Naive thymus-derived CD4-positive, alpha-beta T cell (primary cell): Measurements from ENCODE around the gene RAPGEF6. TPM values are rescaled to one million over a fixed set of nuclear protein-coding genes. Genes with fewer than 3 reads are reported as not detected.

ENCODE experiments used
- ATAC-seq: fragments of 150-1000 bp; cut with Tn5 transposase; 2 replicates; pipeline ENCODE4 v1.10.0; 2021; ENCODE audit warnings: mild to moderate bottlenecking, moderate library complexity
- CTCF ChIA-PET: fragments of 350-600 bp; sonication (Branson Sonifier 250); formaldehyde crosslinking; loops from one replicate; lab custom pipeline; 2021; ENCODE audit warnings: antibody characterized with exemption; lab: Charles Lee
- POLR2A ChIA-PET: fragments of 350-600 bp; sonication (Branson Sonifier 250); formaldehyde crosslinking; loops from one replicate; lab custom pipeline; 2021; ENCODE audit warnings: antibody characterized with exemption, inconsistent platforms; lab: Charles Lee
- DNase-seq, 9 donors: peaks; one replicate each; pipeline versions ENCODE4 v3.0.0 to v3.0.0-alpha.2; 2020 to 2022; ENCODE audit warnings: mixed read lengths in 1 of 9
- H3K27ac ChIP-seq: one replicate; pipeline ENCODE4 v1.7.0; 2013; ENCODE audit warnings: mild to moderate bottlenecking, low read depth, low read length, moderate library complexity
- H3K27me3 ChIP-seq, 2 donors: one replicate each; pipeline ENCODE4 v1.7.0; 2013; ENCODE audit warnings: low read length in 2 of 2, mild to moderate bottlenecking in 2 of 2, moderate library complexity in 2 of 2; ENCODE audit not compliant: control insufficient read depth in 2 of 2, insufficient read depth in 2 of 2
- H3K36me3 ChIP-seq, 3 experiments: 1 replicate in 2 of 3; 2 replicates in 1 of 3; pipeline ENCODE4 v1.7.0; 2013; ENCODE audit warnings: low read length in 3 of 3, mild to moderate bottlenecking in 3 of 3, moderate library complexity in 1 of 3; ENCODE audit not compliant: insufficient read depth in 3 of 3, control insufficient read depth in 2 of 3
- H3K4me1 ChIP-seq, 2 donors: one replicate each; pipeline ENCODE4 v1.7.0; 2013; ENCODE audit warnings: low read length in 2 of 2, mild to moderate bottlenecking in 2 of 2, moderate library complexity in 1 of 2; ENCODE audit not compliant: control insufficient read depth in 2 of 2, insufficient read depth in 2 of 2
- H3K4me3 ChIP-seq: 2 replicates; pipeline ENCODE4 v1.7.0; 2013; ENCODE audit warnings: mild to moderate bottlenecking, low read length
- H3K9me3 ChIP-seq, 3 experiments: 1 replicate in 2 of 3; 2 replicates in 1 of 3; pipeline ENCODE4 v1.7.0; 2013; ENCODE audit warnings: low read length in 3 of 3; ENCODE audit not compliant: control insufficient read depth in 2 of 3
- H3K27ac Mint-ChIP-seq, 9 donors: one replicate each; pipeline ENCODE4 v1.8.0; 2020 to 2022; ENCODE audit warnings: mixed read lengths in 9 of 9, mild to moderate bottlenecking in 8 of 9, moderate library complexity in 5 of 9, inconsistent platforms in 2 of 9
- H3K27me3 Mint-ChIP-seq, 5 donors: one replicate each; pipeline ENCODE4 v1.8.0; 2021 to 2022; ENCODE audit warnings: mixed read lengths in 5 of 5, mild to moderate bottlenecking in 1 of 5
- H3K36me3 Mint-ChIP-seq, 5 donors: one replicate each; pipeline ENCODE4 v1.8.0; 2020 to 2022; ENCODE audit warnings: mixed read lengths in 5 of 5, mild to moderate bottlenecking in 3 of 5, inconsistent platforms in 1 of 5
- H3K4me1 Mint-ChIP-seq, 7 donors: one replicate each; pipeline ENCODE4 v1.8.0; 2020 to 2022; ENCODE audit warnings: mixed read lengths in 7 of 7, mild to moderate bottlenecking in 3 of 7, inconsistent platforms in 1 of 7
- H3K4me3 Mint-ChIP-seq, 10 donors: one replicate each; pipeline ENCODE4 v1.8.0; 2020 to 2022; ENCODE audit warnings: mild to moderate bottlenecking in 10 of 10, mixed read lengths in 10 of 10, moderate library complexity in 6 of 10, inconsistent platforms in 2 of 10
- H3K9me3 Mint-ChIP-seq, 11 donors: one replicate each; pipeline ENCODE4 v1.8.0; 2020 to 2022; ENCODE audit warnings: mixed read lengths in 11 of 11, mild to moderate bottlenecking in 4 of 11, inconsistent platforms in 1 of 11, moderate library complexity in 1 of 11
- intact Hi-C, 2 donors: fragments of 100-400 bp; cut with micrococcal nuclease; formaldehyde crosslinking; loops; one replicate each; pipeline ENCODE4 v1.15.1; 2023
- polyA plus RNA-seq, 2 donors: library from polyadenylated mRNA; unstranded; fragments of 300-500 nt; fragmentation: Illumina TruSeq; gene quantifications; one replicate each; pipeline ENCODE4 v1.2.3, GENCODE V29; 2021
- total RNA-seq, 6 experiments: library from RNA in 5 of 6; stranded (reverse) in 5 of 6; gene quantifications; 1 replicate in 5 of 6; 2 replicates in 1 of 6; pipeline ENCODE4 v1.2.3 and lab custom pipeline; 2021 to 2026

Gene RAPGEF6
- total and polyA plus RNA-seq, 7 experiments from 2014 or later = 36.7 to 186 (median 90.8) TPM

GRCh38 chr5:131431794-131432193 is 203.2 kb downstream of the RAPGEF6 start:
- Mint-ChIP-seq H3K9me3 (no peaks in the 10 kb centered on the region), H3K36me3 (peaks cover 14 to 73% (median 41%) of the 10 kb centered on the region in 5 donors), H3K27me3 (no peaks in the 10 kb centered on the region), H3K4me1 (peaks cover 4 to 31% (median 14%) of the 10 kb centered on the region in 7 donors), H3K4me3 (no peak overlapping the region), H3K27ac (peak overlapping the region in 7 of 9 donors; percentile 22 to 73 (median 52))
- CTCF ChIA-PET = no interaction called here
- no peaks in the 10 kb centered on the region for H3K27me3 ChIP-seq
- H3K27ac ChIP-seq = no peak overlapping the region
- H3K4me1 ChIP-seq = no peaks in the 10 kb centered on the region
- POLR2A ChIA-PET = interaction anchor here (0.6 kb wide), 1 partner anchor 210 kb away, joined by 3 read pairs; no protein-coding TSS in a partner anchor
- ATAC-seq (no peak), DNase-seq (no peak)
- H3K36me3 ChIP-seq = peaks cover 22 to 83% (median 23%) of the 10 kb centered on the region in 3 experiments
- intact Hi-C loops = no loop called here
- H3K4me3 ChIP-seq = no peak overlapping the region
- H3K9me3 ChIP-seq = no peaks in the 10 kb centered on the region

DNA sequence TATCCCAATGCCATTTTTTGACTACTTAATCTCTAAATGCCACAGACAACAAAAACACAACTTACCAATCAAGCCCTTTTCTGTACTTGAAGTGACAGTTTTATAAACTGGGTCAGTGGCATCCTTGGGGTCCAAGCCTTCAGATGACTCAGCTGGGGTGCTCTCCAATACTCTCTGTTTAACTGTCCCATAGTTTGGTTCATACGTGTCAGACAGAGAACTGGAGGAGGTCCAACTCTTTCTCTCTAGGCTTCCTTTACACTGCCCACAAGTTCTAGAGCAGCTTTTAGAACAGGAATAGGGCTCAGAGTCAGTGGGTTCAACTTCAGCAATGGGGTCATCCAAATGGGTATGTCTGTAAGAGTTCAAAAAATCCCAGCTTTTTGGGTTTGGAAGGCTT is 204.2 kb downstream of the RAPGEF6 start:
- ATAC-seq (no peak), DNase-seq (no peak)
- Histone ChIP-seq H3K27ac (no peak overlapping the region), H3K36me3 (peaks cover 22 to 83% (median 24%) of the 10 kb centered on the region in 3 experiments), H3K4me3 (no peak overlapping the region), H3K4me1 (no peaks in the 10 kb centered on the region), H3K9me3 (no peaks in the 10 kb centered on the region), H3K27me3 (no peaks in the 10 kb centered on the region)
- Mint-ChIP-seq H3K27ac (peak overlapping the region in 5 of 9 donors; percentile 38 to 82 (median 56)), H3K9me3 (no peaks in the 10 kb centered on the region), H3K4me3 (peak overlapping the region in 1 of 10 donors; percentile 18), H3K36me3 (peaks cover 12 to 74% (median 39%) of the 10 kb centered on the region in 5 donors), H3K27me3 (no peaks in the 10 kb centered on the region), H3K4me1 (peaks cover 2 to 27% (median 13%) of the 10 kb centered on the region in 7 donors)
- POLR2A ChIA-PET = interaction anchor here (1.0 kb wide), 1 partner anchor 10 kb away, joined by 3 read pairs; no protein-coding TSS in a partner anchor
- intact Hi-C loops = no loop called here
- CTCF ChIA-PET = interaction anchor here (0.6 kb wide), 1 partner anchor 142 kb away, joined by 3 read pairs; no protein-coding TSS in a partner anchor

DNA sequence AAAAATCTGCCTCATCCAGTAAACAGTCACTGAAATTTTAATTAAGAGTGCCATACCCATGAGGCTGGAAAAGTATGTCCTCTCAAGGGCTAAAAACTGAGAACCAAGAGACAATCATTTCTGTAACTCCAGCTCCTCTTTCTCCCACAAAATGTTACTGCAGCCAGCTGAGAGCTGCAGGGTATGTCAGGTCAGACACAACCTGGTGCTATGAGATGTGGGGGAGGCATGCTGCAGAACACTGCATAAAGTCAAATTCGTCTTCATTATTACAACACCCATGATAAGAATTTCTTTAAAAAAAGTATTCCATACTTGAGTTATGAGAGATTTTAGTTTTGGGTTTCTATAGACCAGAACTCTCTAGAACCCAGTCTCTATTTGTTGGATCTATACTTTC is 209.0 kb downstream of the RAPGEF6 start:
- Histone ChIP-seq H3K4me1 (no peaks in the 10 kb centered on the region), H3K9me3 (no peaks in the 10 kb centered on the region), H3K27me3 (no peaks in the 10 kb centered on the region), H3K4me3 (no peak overlapping the region), H3K27ac (no peak overlapping the region), H3K36me3 (peaks cover 13 to 77% (median 14%) of the 10 kb centered on the region in 3 experiments)
- no peak for DNase-seq
- peak overlapping the region in 7 of 9 donors; percentile 2 to 91 (median 64) for H3K27ac Mint-ChIP-seq
- ATAC-seq = no peak
- intact Hi-C loops = no loop called here
- H3K36me3 Mint-ChIP-seq = peaks cover 7 to 58% (median 28%) of the 10 kb centered on the region in 5 donors
- peaks cover 0 to 30% (median 17%) of the 10 kb centered on the region in 7 donors for H3K4me1 Mint-ChIP-seq
- POLR2A ChIA-PET = interaction anchor here (0.6 kb wide), 1 partner anchor 150 kb away, joined by 5 read pairs; no protein-coding TSS in a partner anchor
- H3K27me3 Mint-ChIP-seq = no peaks in the 10 kb centered on the region
- no peak overlapping the region for H3K4me3 Mint-ChIP-seq
- CTCF ChIA-PET = no interaction called here
- H3K9me3 Mint-ChIP-seq = no peaks in the 10 kb centered on the region

- Histone ChIP-seq H3K9me3 (no peaks in the 10 kb centered on the region), H3K4me1 (no peaks in the 10 kb centered on the region), H3K4me3 (no peak overlapping the region), H3K27me3 (no peaks in the 10 kb centered on the region), H3K27ac (no peak overlapping the region), H3K36me3 (peaks cover 5 to 52% (median 5%) of the 10 kb centered on the region in 3 experiments)
- H3K4me1 Mint-ChIP-seq = peaks cover 0 to 24% (median 13%) of the 10 kb centered on the region in 7 donors
- peak overlapping the region in 8 of 9 donors; percentile 40 to 76 (median 60) for H3K27ac Mint-ChIP-seq
- ChIA-PET POLR2A (interaction anchor here (0.9 to 1.2 kb wide), 3 partner anchors 9 to 176 kb away, joined by 3 read pairs; no protein-coding TSS in a partner anchor), CTCF (interaction anchor here (0.6 to 1.9 kb wide), 4 partner anchors 9 to 585 kb away, joined by 3 to 5 read pairs (median 4); no protein-coding TSS in a partner anchor)
- intact Hi-C loops = loop anchor here (1.0 to 5.0 kb wide), 5 partner anchors 585 to 1316 kb away; partner anchors contain the start of gene IL3 (in 1 of the 2)
- ATAC-seq (no peak), DNase-seq (no peak)
- H3K27me3 Mint-ChIP-seq = no peaks in the 10 kb centered on the region
- no peak overlapping the region for H3K4me3 Mint-ChIP-seq
- H3K36me3 Mint-ChIP-seq = peaks cover 3 to 45% (median 13%) of the 10 kb centered on the region in 5 donors
- H3K9me3 Mint-ChIP-seq = no peaks in the 10 kb centered on the region
Measured at GRCh38 chr5:131423056-131423455, 212.0 kb downstream of the RAPGEF6 start.

DNA sequence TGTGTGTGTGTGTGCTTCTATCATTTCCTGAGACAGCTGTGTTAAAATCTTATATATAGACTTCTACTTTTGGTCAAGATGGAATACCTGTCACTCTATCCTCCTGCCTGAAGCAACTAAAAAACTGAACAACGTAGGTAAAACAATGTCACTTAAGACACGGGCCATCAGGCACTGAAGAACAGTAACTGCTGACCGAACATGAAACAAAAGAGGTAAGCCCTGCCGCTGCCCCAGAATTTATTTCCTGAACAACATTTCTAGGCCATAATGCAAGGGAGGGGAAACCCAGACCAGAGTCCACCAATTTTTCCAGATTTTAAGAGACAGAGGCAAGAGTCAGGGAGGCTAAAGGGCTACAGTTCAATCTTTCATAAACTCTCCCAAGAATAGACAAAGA is 215.2 kb downstream of the RAPGEF6 start:
- no peak overlapping the region for H3K4me3 Mint-ChIP-seq
- ATAC-seq (no peak), DNase-seq (no peak)
- peak overlapping the region in 8 of 9 donors; percentile 10 to 83 (median 60) for H3K27ac Mint-ChIP-seq
- Histone ChIP-seq H3K27me3 (no peaks in the 10 kb centered on the region), H3K4me1 (no peaks in the 10 kb centered on the region), H3K27ac (no peak overlapping the region), H3K4me3 (no peak overlapping the region), H3K9me3 (no peaks in the 10 kb centered on the region), H3K36me3 (peaks cover 0 to 30% (median 5%) of the 10 kb centered on the region in 3 experiments)
- intact Hi-C loops = loop anchor here in 1 of 2 donors (5.0 kb wide), 4 partner anchors 38 to 1313 kb away; partner anchors contain the start of genes FNIP1 and IL3
- CTCF ChIA-PET = interaction anchor here (1.5 kb wide), 1 partner anchor 23 kb away, joined by 5 read pairs; no protein-coding TSS in a partner anchor
- H3K9me3 Mint-ChIP-seq = no peaks in the 10 kb centered on the region
- H3K4me1 Mint-ChIP-seq = peaks cover 13 to 35% (median 28%) of the 10 kb centered on the region in 7 donors
- H3K27me3 Mint-ChIP-seq = no peaks in the 10 kb centered on the region
- POLR2A ChIA-PET = interaction anchor here (0.9 to 1.1 kb wide), 2 partner anchors 11 to 257 kb away, joined by 3 to 4 read pairs; no protein-coding TSS in a partner anchor
- H3K36me3 Mint-ChIP-seq = peaks cover 0 to 30% (median 13%) of the 10 kb centered on the region in 5 donors

GRCh38 chr5:131418846-131419245 is 216.2 kb downstream of the RAPGEF6 start:
- Histone ChIP-seq H3K4me1 (peaks cover 7 to 8% of the 10 kb centered on the region in 2 donors), H3K9me3 (no peaks in the 10 kb centered on the region), H3K4me3 (no peak overlapping the region), H3K27ac (no peak overlapping the region), H3K36me3 (peaks cover 0 to 22% (median 5%) of the 10 kb centered on the region in 3 experiments), H3K27me3 (no peaks in the 10 kb centered on the region)
- ATAC-seq = no peak
- no peak overlapping the region for H3K4me3 Mint-ChIP-seq
- no peak for DNase-seq
- peaks cover 15 to 44% (median 38%) of the 10 kb centered on the region in 7 donors for H3K4me1 Mint-ChIP-seq
- H3K27ac Mint-ChIP-seq = peak overlapping the region in 2 of 9 donors; percentile 48 to 74
- H3K36me3 Mint-ChIP-seq = peaks cover 0 to 39% (median 20%) of the 10 kb centered on the region in 5 donors
- ChIA-PET POLR2A (interaction anchor here (1.1 kb wide), 1 partner anchor 256 kb away, joined by 4 read pairs; no protein-coding TSS in a partner anchor), CTCF (interaction anchor here (0.5 to 1.2 kb wide), 7 partner anchors 11 to 547 kb away, joined by 3 to 5 read pairs (median 3); no protein-coding TSS in a partner anchor)
- no peaks in the 10 kb centered on the region for H3K27me3 Mint-ChIP-seq
- no peaks in the 10 kb centered on the region for H3K9me3 Mint-ChIP-seq
- intact Hi-C loops = loop anchor here in 1 of 2 donors (5.0 kb wide), 2 partner anchors 37 to 378 kb away; partner anchors contain the start of gene FNIP1
